CD4-positive, alpha-beta T cell treated with Interleukin-10 for 1 hour (primary cell): Measurements from ENCODE around the gene HSD11B2.
"Not testable (repeated sequence)": the region's sequence is repeated elsewhere in the genome, so short reads cannot be mapped to it uniquely, and the experiment has no call there.

Source experiments
- DNase-seq: peaks from one replicate; pipeline ENCODE4 v3.0.0-alpha.2; 2020

HSD11B2 gene

DNA sequence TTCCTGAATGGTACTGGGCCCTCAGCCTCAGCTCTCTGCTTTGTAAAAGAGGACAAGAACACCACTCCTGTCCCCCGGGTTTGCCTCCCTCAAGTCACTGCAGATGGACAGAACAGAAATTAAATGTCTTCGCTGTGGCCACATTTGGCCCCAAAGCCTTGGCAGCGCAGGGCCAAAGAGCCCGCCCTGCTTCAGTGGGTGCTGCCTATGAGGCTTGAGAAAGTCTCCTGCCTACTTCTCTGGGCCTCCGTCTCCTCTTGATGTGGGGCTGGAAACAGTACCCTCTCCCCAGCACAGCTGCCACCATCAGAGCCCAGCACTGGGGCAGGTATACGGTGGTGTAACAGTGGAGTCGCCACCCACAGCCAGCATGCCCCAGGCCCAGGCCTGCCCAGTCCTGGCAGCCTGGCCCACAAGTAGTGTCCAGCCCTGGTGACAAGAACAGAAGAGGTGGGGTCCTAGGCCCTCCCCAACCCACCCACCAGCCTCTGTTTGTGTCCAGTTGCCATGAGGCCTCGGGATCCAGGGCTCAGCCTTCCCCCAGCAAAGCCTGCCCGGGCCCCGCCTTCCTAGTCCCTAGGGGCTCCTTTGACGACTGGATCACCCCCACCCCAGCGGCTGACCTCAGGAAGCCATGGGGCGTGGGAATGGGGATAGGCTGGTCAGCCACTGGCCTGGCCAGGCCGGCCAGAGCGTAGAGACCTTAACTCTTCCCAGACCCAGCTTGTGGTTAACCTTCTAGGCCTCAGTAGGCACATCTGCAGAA, 33.7 kb upstream of the HSD11B2 start:
- no peak for DNase-seq

DNA sequence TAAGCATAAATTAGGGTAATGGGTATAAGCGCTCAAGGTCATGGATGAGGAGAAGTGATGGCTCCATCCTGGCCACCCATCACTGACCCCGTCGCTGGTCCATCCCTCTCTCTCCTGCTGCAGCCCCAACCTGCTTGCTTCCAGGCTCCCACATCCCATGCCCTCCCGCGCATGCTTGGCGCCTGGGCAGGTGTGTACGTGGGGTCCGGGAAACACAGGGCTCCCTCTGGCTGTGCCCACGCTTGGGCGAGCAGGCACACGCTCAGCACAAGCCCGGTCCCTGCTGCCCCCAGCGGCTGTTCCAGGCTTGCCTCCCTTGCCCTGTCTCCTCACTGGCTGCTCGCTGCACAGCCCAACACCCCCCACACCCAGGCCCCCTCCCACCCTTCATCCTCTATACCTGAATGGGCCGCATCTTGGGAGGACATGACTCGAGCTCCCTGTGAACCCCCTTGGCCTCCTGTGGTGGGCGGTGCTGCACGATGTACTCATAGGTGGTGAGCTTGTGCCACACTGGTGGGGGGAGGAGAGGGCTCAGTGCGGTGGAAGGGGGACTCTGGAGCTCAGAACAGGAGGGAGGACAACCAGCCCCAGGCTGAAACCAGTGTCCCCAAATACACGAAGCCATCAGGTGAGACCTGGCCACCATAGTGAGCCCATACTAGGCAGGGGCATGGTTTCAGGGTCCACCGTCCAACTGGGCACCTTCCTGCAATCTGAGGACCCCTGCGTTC, 32.9 kb upstream of the HSD11B2 start:
- no peak for DNase-seq

DNA sequence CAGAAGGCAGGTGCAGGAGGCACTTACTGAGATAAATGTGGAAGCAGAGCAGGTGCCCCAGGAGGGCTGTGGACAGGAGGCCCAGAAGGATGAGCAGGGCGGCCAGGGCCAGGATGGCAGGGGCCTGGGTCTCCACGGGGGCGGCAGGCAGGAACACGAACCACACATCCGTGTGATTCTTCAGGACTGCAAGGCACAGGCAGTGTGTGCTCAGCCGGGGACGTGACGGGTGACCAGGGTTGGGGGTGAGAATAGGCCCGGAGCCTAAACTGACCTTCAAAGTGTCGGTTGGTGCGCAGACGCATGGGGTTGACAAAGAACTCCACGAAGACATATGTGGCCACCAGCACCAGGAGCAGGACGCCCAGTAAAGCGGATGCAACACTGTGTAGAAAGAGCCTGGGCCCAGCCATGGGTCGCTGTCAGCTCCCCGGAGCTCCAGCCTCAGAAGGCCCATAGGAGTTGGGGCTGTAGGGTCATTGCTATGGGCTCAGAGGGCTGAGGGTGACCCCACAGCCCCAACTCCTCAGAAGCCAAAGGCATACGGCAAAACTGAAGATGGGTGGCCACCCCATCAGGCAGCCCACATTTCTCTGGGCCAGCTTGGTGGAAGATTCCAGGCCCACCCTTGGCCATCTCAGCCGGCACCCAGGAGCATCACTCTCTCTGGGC, 32.2 kb upstream of the HSD11B2 start:
- no peak for DNase-seq

DNA sequence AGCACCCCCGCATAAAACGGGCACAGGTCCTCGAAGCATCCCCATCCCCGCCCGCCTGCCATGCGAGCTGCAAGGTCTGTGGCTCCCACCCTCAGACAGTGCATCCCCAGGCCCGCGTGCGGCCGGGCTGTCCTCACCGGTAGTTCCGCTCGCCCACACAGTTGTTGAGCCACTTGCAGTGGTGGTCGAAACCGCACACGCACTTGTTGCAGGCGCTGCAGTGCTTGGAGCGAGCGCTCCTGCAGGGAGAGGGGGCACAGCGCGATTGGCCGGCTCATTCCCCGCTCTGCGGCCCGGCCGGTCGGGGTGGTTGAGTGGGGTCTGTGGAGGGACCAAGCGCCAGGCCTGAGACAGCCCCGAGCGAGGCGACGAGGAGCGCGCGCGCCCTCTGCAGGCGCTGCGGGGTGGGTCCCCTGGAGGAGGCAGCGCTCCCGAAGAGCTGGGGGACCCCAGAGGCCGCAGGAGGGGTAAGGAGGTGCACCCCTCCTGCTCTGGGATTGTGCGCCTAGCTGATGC, 31.6 kb upstream of the HSD11B2 start:
- peak; percentile 42 for DNase-seq

DNA sequence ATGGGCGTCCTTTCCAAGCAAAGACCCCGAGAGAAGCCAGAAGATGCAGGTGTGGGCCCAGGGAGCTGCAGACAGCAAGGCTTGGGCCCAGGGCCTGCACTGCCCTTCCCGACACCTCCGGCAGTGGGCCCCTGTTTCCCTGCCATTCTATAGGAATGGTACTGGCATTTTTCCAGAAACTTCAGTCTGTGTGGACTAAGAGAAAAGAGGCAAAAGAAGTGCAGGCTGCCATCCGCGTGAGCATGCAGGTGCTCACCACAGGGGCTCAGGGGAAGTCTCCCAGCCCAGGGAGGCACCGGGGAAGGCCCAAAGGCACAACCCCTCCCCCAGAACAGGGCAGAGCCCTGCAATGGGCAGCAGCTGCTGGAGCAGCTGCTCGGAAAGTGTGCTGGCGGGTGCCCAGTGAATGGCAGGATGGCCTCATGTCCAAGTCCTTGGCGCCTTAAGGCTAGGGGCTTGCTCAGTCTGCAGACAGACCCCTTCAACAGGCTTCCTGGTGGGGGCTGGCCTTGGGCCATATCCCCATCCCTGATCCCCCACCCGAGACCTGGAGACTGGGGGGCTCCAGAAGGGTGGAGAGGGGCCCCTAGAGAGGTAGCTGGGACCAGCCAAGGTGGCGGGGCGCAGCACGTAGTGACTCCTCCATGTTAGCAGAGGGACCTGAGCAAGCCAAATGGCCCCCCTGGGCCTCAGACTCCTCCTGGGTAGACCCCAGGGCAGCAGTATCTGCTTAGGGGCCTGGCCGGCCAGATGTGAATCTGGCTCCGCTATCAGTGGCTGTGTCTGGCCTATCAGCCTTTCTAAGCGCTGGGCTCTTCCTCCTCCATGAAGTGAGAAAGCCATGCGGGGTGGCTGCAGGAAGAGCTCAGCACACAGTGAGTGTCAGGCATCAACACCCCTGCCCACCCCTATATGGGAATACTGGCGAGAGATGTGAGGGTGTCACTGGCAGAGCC, 30.9 kb upstream of the HSD11B2 start:
- no peak for DNase-seq

DNA sequence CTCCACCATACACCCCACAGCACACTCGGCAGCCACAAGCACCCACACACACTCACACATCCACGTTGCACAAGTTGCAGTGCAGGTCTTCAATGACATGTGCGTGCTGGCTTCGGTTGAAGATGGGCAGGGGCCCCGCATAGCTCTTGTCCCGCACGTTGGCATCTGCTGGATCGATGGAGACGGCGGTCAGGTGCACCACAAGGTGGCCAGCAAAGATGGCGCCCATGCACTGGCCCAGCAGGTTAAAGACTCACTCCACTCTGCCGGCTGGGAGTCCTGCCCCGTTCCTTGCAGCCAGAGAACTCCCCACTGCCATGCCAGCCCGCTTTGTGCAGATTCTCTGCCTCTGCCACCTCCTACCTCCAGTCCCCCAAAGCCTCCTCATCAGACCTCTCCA, 30.0 kb upstream of the HSD11B2 start:
- no peak for DNase-seq

DNA sequence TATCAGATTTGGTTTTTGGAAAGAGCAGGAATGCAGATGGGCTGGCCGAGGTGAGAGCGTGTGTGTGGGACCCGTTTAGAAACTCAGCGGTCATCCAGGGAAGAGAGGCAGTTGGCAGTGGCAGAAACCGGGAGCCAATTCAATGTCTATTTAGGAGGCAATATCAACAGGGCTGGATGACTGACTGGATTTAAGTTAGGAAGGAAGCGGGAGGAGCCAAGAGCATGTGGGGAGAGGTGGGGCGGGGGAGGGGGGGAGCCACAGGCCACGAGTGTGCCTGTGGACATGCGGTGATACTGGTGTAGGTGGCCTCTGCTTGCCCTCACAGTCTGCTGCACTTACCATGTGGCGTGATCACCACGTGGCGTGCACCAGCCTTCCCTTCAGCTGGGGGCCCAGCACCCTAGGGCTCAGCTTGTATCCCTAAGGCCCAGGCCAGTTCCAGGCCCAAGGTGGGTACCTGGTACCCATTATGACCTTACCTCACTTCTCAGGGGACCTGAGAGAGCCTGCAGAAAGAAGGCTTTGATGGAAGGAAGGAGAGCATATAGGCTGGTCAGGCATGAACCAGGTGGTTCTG, 26.9 kb upstream of the HSD11B2 start:
- no peak for DNase-seq

DNA sequence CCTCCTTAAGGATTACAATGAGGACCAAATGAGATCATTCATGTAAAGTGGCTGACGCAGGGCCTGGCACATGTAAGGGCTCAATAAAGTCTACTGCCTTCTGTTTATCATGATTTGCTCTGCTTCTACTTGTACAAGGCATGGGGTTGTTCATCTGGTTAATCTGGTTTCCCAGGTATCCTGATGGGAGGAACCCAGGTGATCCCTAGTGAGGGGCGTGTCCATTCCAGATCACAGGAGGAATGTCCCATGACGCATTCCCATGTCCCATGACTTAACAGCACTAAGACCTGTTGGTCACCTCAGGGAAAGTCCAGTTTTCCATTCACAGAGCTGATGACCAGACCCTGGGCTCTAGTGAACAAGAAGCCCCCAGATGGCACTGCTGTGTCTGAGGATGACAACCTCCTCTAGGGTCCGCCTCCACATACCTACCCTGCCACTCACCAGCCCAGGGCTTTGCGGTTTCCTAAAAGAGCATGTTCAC, 26.1 kb upstream of the HSD11B2 start:
- DNase-seq: no peak

DNA sequence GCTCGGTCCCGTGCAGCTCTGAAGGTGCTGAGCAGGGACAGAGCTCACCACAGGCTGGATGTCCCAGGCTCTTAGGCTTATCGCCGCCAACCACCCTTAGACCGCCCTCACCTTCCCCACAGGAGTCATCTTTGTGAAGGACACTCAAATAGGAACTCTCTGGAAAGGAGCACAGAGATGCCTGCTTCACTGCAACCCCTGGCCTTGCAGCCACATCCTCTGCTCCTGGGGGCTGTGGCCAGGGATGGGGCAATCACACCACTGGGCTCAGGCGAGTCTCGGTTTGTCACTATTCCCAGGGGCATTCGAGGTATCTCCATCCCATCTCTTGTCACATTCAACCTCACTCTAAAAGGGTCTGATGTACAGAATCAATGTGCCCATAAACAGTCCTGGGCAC, 25.6 kb upstream of the HSD11B2 start:
- DNase-seq: no peak

DNA sequence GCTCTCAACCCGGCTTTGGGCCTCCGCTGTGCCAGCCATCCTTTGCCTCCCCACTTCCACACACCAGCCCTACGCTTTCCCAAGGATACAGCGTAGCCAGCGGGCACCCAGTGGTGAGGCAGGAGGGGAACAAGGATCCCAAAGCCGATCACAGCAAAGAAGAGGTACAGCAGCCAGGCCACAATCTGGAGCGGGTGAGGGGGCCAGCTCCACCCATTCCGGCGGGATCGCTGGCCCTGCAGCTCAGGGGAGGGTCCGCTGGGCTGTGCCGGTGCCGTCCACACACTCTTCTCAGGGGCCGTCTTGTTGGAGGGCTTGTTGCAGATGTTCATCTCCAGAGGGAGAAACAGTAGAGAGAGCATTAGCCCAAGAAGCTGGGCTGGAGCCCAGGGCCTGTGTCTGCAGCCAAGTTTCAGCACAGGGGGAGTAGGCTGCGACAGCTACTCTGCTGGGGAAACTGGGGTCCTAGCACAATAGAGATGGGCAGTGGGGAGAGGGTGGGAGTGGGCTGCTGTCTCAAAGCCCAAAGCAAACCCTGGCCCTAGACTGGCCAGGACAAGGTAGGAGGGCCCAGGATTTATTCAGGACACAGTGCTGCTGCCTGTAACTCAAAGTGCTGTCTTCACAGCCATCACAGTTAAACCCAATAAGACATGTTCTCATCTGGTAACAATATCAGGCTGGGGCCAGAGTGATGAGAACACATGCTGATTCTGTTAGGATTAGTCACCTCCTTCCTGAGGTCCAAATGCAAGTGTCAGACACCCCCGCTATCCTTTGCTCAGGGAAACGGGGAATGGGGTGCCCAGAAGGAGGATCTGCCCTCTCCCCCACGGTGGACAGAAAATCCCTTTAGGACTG, 24.6 kb upstream of the HSD11B2 start:
- no peak for DNase-seq

DNA sequence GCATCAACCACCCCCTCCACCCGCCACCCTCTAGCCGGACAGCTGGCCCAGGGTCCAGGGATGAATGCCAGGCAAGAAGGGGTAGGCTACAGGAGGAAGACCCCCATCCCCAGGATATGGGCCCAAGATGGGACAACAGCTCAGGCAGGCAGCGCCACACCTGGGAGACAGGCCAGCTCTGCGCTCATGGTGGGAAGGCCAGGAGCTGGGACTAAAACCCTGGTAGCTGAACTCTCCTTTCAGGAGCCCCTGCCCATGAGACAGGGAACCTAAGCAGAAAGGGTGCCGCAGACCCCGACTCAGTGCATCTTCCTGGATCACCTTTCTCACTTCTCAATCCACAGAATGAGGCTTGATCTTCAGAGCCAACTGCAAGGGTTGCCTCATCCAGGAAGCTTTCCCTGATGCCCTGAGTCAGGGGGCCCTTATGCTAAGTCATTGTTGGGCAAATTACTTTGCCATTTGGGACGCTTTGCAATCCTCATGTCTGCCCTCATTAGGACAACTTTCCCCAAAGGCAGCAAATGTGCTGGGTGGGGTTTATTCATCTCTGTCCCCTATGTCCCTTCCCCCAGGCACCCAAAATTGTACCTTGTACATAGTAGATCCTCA, 23.6 kb upstream of the HSD11B2 start:
- no peak for DNase-seq

DNA sequence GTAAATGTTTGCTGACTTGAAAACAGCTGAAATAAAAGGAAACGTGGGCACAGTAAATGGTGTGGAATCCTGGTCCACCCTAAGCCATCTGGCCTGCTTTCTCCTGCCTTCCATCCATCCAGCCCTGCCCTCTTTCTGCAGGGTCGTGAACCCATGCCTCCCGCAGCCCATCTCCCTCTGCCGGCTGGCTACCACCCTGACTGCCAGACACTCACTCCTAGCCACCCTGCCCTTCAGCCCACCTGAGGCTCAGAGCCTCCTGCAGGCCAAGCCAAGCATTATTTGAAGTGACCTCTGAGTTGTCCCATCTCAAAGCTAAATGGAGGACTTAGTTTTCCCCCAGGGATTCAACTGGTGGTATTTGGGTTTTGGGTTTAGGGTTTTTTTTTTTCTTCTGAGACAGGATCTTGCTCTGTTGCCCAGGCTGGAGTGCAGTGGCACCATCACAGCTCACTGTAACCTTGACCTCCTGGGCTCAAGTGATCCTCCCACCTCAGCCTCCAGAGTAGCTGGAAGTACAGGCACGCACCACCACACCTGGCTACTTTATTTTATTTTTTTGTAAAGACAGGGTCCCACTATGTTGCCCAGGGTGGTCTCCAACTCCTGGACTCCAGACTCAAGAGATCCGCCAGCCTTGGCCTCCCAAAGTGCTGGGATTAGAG, 23.0 kb upstream of the HSD11B2 start:
- DNase-seq: no peak

DNA sequence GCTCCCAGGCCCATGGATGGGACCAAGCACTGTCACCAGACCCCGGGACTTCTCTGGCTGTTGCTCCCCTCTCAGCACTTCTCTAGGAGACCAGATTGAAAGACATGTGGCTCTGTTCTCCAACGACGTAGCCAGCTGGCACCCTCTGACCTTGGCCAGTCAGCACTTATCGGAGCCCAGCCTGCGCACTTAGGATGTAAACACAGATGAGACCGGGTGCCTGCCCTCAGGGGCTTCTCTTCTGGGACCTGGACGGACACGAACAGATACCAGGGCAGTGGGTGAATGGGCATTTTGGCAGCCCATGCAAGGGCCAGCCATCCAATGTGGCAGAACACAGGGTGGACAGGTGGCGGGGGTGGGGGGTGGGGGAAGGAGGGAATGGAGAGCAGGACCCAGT, 21.3 kb upstream of the HSD11B2 start:
- no peak for DNase-seq

DNA sequence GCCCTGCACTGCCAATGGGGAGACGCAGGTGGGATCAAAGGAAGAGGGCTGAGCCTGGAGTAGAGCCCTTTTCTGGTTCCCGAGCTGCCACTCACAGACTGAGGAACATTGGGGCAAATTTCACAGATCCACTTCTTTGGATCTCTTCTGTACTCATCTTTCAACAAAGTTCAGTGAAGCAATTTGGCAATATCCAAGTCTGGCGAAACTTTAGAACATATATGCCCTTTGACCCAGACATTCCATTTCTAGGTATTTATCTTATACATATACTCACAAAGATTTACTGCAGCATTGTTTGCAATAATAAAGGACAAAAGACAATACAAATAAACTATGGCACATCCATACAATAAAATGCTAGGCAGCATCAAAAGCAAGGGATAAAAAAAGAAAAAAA, 19.6 kb upstream of the HSD11B2 start:
- DNase-seq: no peak

DNA sequence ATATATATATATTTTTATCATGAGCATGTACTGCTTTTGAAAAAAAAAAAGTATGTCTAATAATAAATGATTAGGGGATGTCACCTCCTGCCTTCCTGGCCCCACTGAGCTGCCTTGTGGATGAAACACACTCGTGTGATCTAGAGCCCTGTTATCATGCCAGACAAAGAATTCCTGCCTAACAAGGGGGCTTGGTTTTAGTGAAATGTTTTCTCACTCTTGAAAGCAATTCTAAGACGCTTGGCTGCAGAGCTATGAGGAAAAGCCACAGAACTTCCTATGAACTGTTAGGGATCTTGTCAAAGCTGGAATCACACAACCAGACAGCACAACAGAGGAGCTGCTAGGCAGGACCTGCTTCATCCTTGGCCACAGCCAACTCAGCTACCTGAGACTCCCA, 18.6 kb upstream of the HSD11B2 start:
- no peak for DNase-seq

DNA sequence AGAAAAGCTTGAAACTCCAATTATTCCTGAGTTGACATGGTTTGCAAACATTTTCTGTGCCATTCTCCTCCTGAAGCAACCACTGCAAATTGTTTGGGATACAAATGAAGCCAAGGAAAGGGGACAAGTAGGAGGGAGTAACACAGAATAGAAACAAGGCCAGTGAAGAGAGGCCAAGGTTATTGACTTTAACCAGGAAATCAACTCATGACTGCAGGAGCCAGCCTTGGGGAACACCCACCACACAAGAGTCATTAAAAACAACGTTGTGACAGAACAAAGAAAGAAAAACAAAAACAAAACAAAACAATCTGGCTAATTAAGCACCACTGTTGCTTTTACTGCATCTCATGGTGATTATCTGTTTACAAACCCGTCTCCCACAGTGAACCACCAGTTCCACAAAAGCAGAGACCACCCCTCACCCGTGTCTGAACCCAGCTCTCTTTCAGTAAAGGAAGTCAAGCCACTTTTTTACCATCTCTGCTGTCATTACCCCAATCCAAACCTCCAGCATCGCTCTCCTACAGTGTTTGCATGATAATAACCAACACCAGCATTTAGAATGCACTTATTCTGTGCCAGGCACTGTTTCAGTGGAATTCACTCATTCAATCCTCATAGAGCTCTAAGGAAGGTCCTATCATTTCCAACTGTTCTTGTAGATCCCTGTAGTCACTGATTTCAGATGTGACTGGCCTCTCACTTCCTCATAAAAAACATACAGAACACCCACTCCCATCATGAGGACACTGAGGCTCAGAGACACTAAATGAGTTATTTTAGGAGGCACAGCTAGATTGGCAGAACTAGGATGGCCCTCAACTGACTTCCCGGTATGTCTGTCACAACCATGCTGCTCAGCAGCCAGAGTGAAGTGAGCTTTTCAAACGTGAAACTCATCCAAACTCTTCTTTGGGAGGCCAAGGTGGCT, 16.7 kb upstream of the HSD11B2 start:
- no peak for DNase-seq

DNA sequence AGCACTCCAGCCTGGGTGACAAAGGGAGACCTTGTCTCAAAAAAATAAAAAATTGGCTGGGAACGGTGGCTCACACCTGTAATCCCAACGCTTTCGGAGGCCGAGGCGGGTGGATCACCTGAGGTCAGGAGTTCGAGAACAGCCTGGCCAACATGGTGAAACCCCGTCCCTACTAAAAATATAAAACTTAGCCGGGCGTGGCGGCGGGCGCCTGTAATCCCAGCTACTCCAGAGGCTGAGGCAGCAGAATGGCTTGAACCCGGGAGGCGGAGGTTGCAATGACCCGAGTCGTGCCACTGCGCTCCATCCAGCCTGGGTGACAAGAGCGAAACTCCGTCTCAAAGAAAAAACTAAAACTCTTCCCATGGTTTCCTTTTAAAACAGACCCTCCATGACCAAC, 15.5 kb upstream of the HSD11B2 start:
- not testable (repeated sequence) for DNase-seq

DNA sequence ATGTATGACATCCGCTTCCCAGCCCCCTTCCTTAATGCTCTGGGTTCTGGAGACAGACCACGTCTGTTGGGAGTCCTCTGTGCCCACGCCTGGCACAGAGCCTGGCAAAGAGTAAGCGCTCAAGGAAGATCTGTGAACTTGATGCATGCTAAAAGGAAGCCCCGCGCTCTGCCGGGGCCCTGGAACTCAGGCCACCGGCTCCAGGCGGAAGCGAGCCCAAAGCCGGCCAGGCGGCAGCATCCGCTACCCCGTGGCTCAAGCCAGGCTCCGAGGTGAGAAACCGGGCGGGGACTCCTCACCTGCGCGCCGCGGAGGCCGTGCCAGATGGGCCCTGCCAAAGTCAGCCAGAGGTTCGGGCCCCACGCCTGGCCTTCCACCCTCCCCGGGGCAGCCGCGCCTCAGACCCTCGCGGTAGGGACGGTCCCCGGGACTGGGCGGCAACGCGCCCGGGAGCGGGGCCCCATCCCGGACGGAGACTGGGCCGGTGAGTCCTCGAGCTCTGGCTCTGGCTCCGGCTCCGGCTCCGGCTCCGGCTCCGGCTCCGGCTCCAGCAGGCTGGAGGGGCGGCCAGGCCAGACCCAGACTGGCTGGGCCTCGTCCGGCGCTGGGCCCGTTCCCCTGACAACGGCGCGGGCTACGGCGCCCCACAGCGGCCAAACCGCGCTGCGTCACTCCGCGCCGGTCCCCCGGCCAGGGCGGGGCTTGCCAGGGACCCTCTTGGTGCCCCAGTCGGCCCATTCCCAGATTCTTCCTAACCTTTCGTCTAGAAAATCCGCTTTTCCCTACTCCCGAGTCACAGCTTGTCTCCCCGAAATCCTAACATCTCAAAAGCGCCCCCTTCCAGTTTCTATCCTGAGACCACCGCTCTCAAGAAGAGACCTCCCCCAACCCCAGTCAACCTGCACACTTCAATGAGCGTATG, 14.8 kb upstream of the HSD11B2 start, which contains the start of gene ZDHHC1:
TSS of gene ZDHHC1 (minus strand) at position 606 of the 922 bp plus-strand sequence. CDS start 8,702 bp downstream, outside the sequence.
- peak; percentile 46 for DNase-seq
